OCI-LY7 (cell line): Measurements from ENCODE around the gene TRIM40. TPM values are rescaled to one million over a fixed set of nuclear protein-coding genes. Genes with fewer than 3 reads are reported as not detected.

Experiments
- BruUV-seq: library from RNA; stranded (reverse); fragments of 400-500 nt; replicated peaks from 2 replicates; lab custom pipeline; 2021; lab: Mats Ljungman, UMichigan
- CTCF ChIA-PET: fragments of 300-600 bp; sonication (Branson Sonifier 250); formaldehyde crosslinking; loops from one replicate; lab custom pipeline; 2022; ENCODE audit warnings: antibody characterized with exemption; ENCODE audit not compliant: unreplicated experiment; lab: Charles Lee
- POLR2A ChIA-PET: fragments of 300-600 bp; sonication (Branson Sonifier 250); formaldehyde crosslinking; loops from one replicate; lab custom pipeline; 2022; ENCODE audit warnings: antibody characterized with exemption; lab: Charles Lee
- DNase-seq: peaks from one replicate; pipeline ENCODE4 v3.0.0-alpha.2; 2015; ENCODE audit warnings: low spot score
- H2AFZ ChIP-seq: fragments of 200-600 bp; sonication (generic), shearing (Covaris generic); 2 replicates; pipeline ENCODE4 v1.6.1; 2014; ENCODE audit warnings: mild to moderate bottlenecking, antibody characterized with exemption, low read length, moderate library complexity
- H3K27ac ChIP-seq: fragments of 200-600 bp; sonication (generic); 2 replicates; pipeline ENCODE4 v1.5.1; 2014; ENCODE audit warnings: mixed run types, low read depth, mild to moderate bottlenecking, moderate library complexity, low read length, inconsistent platforms; ENCODE audit not compliant: poor library complexity, severe bottlenecking
- H3K36me3 ChIP-seq: fragments of 200-600 bp; sonication (generic); 2 replicates; pipeline ENCODE4 v1.6.1; 2014; ENCODE audit warnings: mild to moderate bottlenecking, antibody characterized with exemption, low read length, moderate library complexity, mixed read lengths; ENCODE audit not compliant: insufficient read depth
- H3K4me1 ChIP-seq: fragments of 200-600 bp; sonication (generic); 2 replicates; pipeline ENCODE4 v1.5.1; 2014; ENCODE audit warnings: mild to moderate bottlenecking, low read length; ENCODE audit not compliant: insufficient read depth, poor library complexity, severe bottlenecking
- H3K4me2 ChIP-seq: fragments of 200-600 bp; sonication (generic); 2 replicates; pipeline ENCODE4 v1.6.1; 2014; ENCODE audit warnings: mild to moderate bottlenecking, low read length
- H3K4me3 ChIP-seq: fragments of 200-600 bp; sonication (generic); 2 replicates; pipeline ENCODE4 v1.5.1; 2014; ENCODE audit warnings: mild to moderate bottlenecking, low read depth, low read length; ENCODE audit not compliant: poor library complexity, severe bottlenecking
- H3K79me2 ChIP-seq: fragments of 200-600 bp; sonication (generic); 2 replicates; pipeline ENCODE4 v1.6.1; 2016; ENCODE audit warnings: low read depth, mild to moderate bottlenecking, low read length, moderate library complexity, mixed read lengths; ENCODE audit not compliant: insufficient read depth
- H3K9me2 ChIP-seq: fragments of 200-600 bp; sonication (generic); 2 replicates; pipeline ENCODE4 v1.6.1; 2016; ENCODE audit warnings: mild to moderate bottlenecking, low read length, mixed read lengths; ENCODE audit not compliant: insufficient read depth
- H3K9me3 ChIP-seq: fragments of 200-600 bp; sonication (generic); 2 replicates; pipeline ENCODE4 v1.6.1; 2014; ENCODE audit warnings: mild to moderate bottlenecking, mixed run types, low read length, mixed read lengths
- H4K20me1 ChIP-seq: fragments of 200-600 bp; sonication (generic); 2 replicates; pipeline ENCODE4 v1.6.1; 2014; ENCODE audit warnings: mild to moderate bottlenecking, antibody characterized with exemption, low read length, moderate library complexity, mixed read lengths; ENCODE audit not compliant: insufficient read depth
- CTCF ChIP-seq: fragments of 200-600 bp; sonication (generic); conservative IDR thresholded peaks from 2 replicates; pipeline ENCODE4 v1.5.1; 2014; ENCODE audit warnings: mild to moderate bottlenecking, antibody characterized with exemption, low read length, moderate library complexity, mixed read lengths
- EZH2phosphoT487 ChIP-seq: fragments of 200-600 bp; sonication (generic); IDR thresholded peaks from 2 replicates; pipeline ENCODE4 v1.6.1; 2018; ENCODE audit warnings: low read depth, borderline replicate concordance, mild to moderate bottlenecking, mixed run types, antibody characterized with exemption, low read length, moderate library complexity, mixed read lengths
- intact Hi-C: fragments of 100-400 bp; cut with micrococcal nuclease; formaldehyde crosslinking; loops from one replicate; pipeline ENCODE4 v1.10.0; 2022; ENCODE audit not compliant: unreplicated experiment
- total RNA-seq, 2 experiments: library from RNA; depleted of rRNA in 1 of 2; stranded (reverse); fragments of >200 nt in 1 of 2; shearing (Covaris generic) in 1 of 2; gene quantifications; 2 replicates each; pipeline ENCODE4 v1.2.3, GENCODE V29; 2014 to 2022

Gene TRIM40
- total RNA-seq, 2 experiments from 2014 or later: not detected

- H3K4me1 ChIP-seq: peaks cover 4% of the 10 kb centered on the region
- H3K36me3 ChIP-seq: no peaks in the 10 kb centered on the region
- intact Hi-C loops: no loop called here
- ChIA-PET POLR2A (no interaction called here), CTCF (no interaction called here)
- H3K79me2 ChIP-seq: no peaks in the 10 kb centered on the region
- no peak for TF ChIP-seq CTCF
- TF ChIP-seq EZH2phosphoT487: no peak
- no peak overlapping the region for H3K27ac ChIP-seq
- no TSS peak for BruUV-seq
- H4K20me1 ChIP-seq: no peaks in the 10 kb centered on the region
- no peak overlapping the region for H3K4me3 ChIP-seq
- H3K9me2 ChIP-seq: no peaks in the 10 kb centered on the region
- DNase-seq: no peak
- no peak overlapping the region for H2AFZ ChIP-seq
- no peaks in the 10 kb centered on the region for H3K9me3 ChIP-seq
- H3K4me2 ChIP-seq: no peak overlapping the region
Observed at GRCh38 chr6:30129265-30130178, 6.4 kb upstream of the TRIM40 start.

- Histone ChIP-seq H3K27ac (no peak overlapping the region), H4K20me1 (no peaks in the 10 kb centered on the region), H3K4me2 (no peak overlapping the region), H3K4me1 (peaks cover 4% of the 10 kb centered on the region), H3K9me3 (no peaks in the 10 kb centered on the region), H2AFZ (peak overlapping the region; percentile 52; the same call in 1 of the 2 replicates), H3K36me3 (no peaks in the 10 kb centered on the region), H3K4me3 (no peak overlapping the region), H3K79me2 (no peaks in the 10 kb centered on the region), H3K9me2 (no peaks in the 10 kb centered on the region)
- ChIA-PET POLR2A (no interaction called here), CTCF (interaction anchor here (0.6 to 1.0 kb wide), 2 partner anchors 13 to 18 kb away, joined by 3 read pairs; no protein-coding TSS in a partner anchor)
- no TSS peak for BruUV-seq
- no peak for TF ChIP-seq EZH2phosphoT487
- no peak for DNase-seq
- intact Hi-C loops: no loop called here
Observed at GRCh38 chr6:30130179-30130679, 5.7 kb upstream of the TRIM40 start.

- H3K4me3 ChIP-seq: no peak overlapping the region
- ChIA-PET POLR2A (interaction anchor here (1.1 kb wide), 1 partner anchor 28 kb away, joined by 3 read pairs; no protein-coding TSS in a partner anchor), CTCF (interaction anchor here (0.6 to 1.0 kb wide), 2 partner anchors 12 to 19 kb away, joined by 3 read pairs; no protein-coding TSS in a partner anchor)
- intact Hi-C loops: loop anchor here (1.0 kb wide), 2 partner anchors 28 to 283 kb away; no protein-coding TSS in a partner anchor
- peak overlapping the region; percentile 37; the same call in 1 of the 2 replicates for H3K4me2 ChIP-seq
- H4K20me1 ChIP-seq: no peaks in the 10 kb centered on the region
- H3K4me1 ChIP-seq: peaks cover 4% of the 10 kb centered on the region
- H2AFZ ChIP-seq: peak overlapping the region; percentile 52; the same call in 1 of the 2 replicates
- no peaks in the 10 kb centered on the region for H3K9me2 ChIP-seq
- TF ChIP-seq CTCF (peak; percentile 100), EZH2phosphoT487 (no peak)
- no peak overlapping the region for H3K27ac ChIP-seq
- BruUV-seq: no TSS peak
- H3K36me3 ChIP-seq: no peaks in the 10 kb centered on the region
- H3K79me2 ChIP-seq: no peaks in the 10 kb centered on the region
- no peaks in the 10 kb centered on the region for H3K9me3 ChIP-seq
- peak; percentile 89 for DNase-seq
Observed at GRCh38 chr6:30130887-30131862, 4.8 kb upstream of the TRIM40 start.
